Activated B cell treated with CpG ODN at 0.5 μM for 24 hours (primary cell): Measurements from ENCODE around the gene RILP. TPM values are rescaled to one million over a fixed set of nuclear protein-coding genes. Genes with fewer than 3 reads are reported as not detected.
A peak's percentile ranks its signal among the peaks of the same experiment; 100 is the strongest.
"Not testable (repeated sequence)": the region's sequence is repeated elsewhere in the genome, so short reads cannot be mapped to it uniquely, and the experiment has no call there.

ENCODE experiments used
- ATAC-seq: fragments of 200-7000 bp; cut with Tn5 transposase; one replicate; pipeline ENCODE4 v1.10.0; 2021; ENCODE audit warnings: low read depth, mild to moderate bottlenecking, moderate library complexity
- CTCF ChIA-PET: fragments of 350-600 bp; sonication (Branson Sonifier 250); formaldehyde crosslinking; loops from one replicate; lab custom pipeline; 2021; ENCODE audit warnings: antibody characterized with exemption; lab: Charles Lee
- POLR2A ChIA-PET: fragments of 350-600 bp; sonication (Branson Sonifier 250); formaldehyde crosslinking; loops from one replicate; lab custom pipeline; 2021; ENCODE audit warnings: antibody characterized with exemption; lab: Charles Lee
- DNase-seq: peaks from one replicate; pipeline ENCODE4 v3.0.0; 2022
- H3K27ac Mint-ChIP-seq: one replicate; pipeline ENCODE4 v1.8.0; 2020; ENCODE audit warnings: mixed read lengths
- H3K27me3 Mint-ChIP-seq: one replicate; pipeline ENCODE4 v1.8.0; 2021; ENCODE audit warnings: mixed read lengths
- H3K36me3 Mint-ChIP-seq: one replicate; pipeline ENCODE4 v1.8.0; 2021; ENCODE audit warnings: low read depth, mixed read lengths
- H3K4me1 Mint-ChIP-seq: one replicate; pipeline ENCODE4 v1.8.0; 2021; ENCODE audit warnings: mixed read lengths
- H3K4me3 Mint-ChIP-seq: one replicate; pipeline ENCODE4 v1.8.0; 2020; ENCODE audit warnings: mild to moderate bottlenecking, mixed read lengths
- H3K9me3 Mint-ChIP-seq: one replicate; pipeline ENCODE4 v1.8.0; 2020; ENCODE audit warnings: mixed read lengths
- CTCF ChIP-seq: fragments of 200-600 bp; IDR thresholded peaks from one replicate; pipeline ENCODE4 v1.8.0; 2022; ENCODE audit warnings: antibody characterized with exemption, mild to moderate bottlenecking
- intact Hi-C: fragments of 100-400 bp; cut with micrococcal nuclease; formaldehyde crosslinking; loops from one replicate; pipeline ENCODE4 v1.15.1; 2024
- total RNA-seq: library from RNA; stranded (reverse); gene quantifications from 2 replicates; pipeline ENCODE4 v1.2.3, GENCODE V29; 2022

The RILP gene
- total RNA-seq, 1 donor from 2014 or later: 9.8 TPM

- DNase-seq: no peak
- ChIA-PET POLR2A (interaction anchor here (0.7 to 1.4 kb wide), 3 partner anchors 11 to 109 kb away, joined by 3 to 5 read pairs (median 3); no protein-coding TSS in a partner anchor), CTCF (interaction anchor here (0.8 kb wide), 1 partner anchor 99 kb away, joined by 3 read pairs; no protein-coding TSS in a partner anchor)
- ATAC-seq: no peak
- Mint-ChIP-seq H3K9me3 (no peaks in the 10 kb centered on the region), H3K4me3 (no peak overlapping the region), H3K27ac (no peak overlapping the region), H3K27me3 (no peaks in the 10 kb centered on the region), H3K4me1 (no peaks in the 10 kb centered on the region), H3K36me3 (peaks cover 93% of the 10 kb centered on the region)
- TF ChIP-seq CTCF: no peak
- intact Hi-C loops: no loop called here
These were observed 23.5 kb upstream of the RILP start for GRCh38 chr17:1673041-1673785.

- H3K9me3 Mint-ChIP-seq, H3K4me1 Mint-ChIP-seq, H3K27me3 Mint-ChIP-seq, DNase-seq, H3K4me3 Mint-ChIP-seq, H3K27ac Mint-ChIP-seq, CTCF ChIA-PET, intact Hi-C loops, ATAC-seq: not testable (repeated sequence)
- POLR2A ChIA-PET: interaction anchor here (0.7 to 1.9 kb wide), 3 partner anchors 52 to 310 kb away, joined by 5 to 11 read pairs (median 7); no protein-coding TSS in a partner anchor
- H3K36me3 Mint-ChIP-seq: peaks cover 83% of the 10 kb centered on the region
These were observed 14.3 kb upstream of the RILP start for GRCh38 chr17:1663934-1664333.

- Mint-ChIP-seq H3K36me3 (peaks cover 84% of the 10 kb centered on the region), H3K4me3 (no peak overlapping the region), H3K27ac (no peak overlapping the region), H3K27me3 (no peaks in the 10 kb centered on the region), H3K9me3 (no peaks in the 10 kb centered on the region), H3K4me1 (no peaks in the 10 kb centered on the region)
- no peak for ATAC-seq
- no peak for DNase-seq
- CTCF ChIA-PET: no interaction called here
- no peak for TF ChIP-seq CTCF
- POLR2A ChIA-PET: no interaction called here
- intact Hi-C loops: no loop called here
These were observed 11.4 kb upstream of the RILP start for GRCh38 chr17:1661045-1661444.

- Mint-ChIP-seq H3K9me3 (no peaks in the 10 kb centered on the region), H3K4me3 (no peak overlapping the region), H3K4me1 (no peaks in the 10 kb centered on the region), H3K27me3 (no peaks in the 10 kb centered on the region), H3K27ac (peak overlapping the region; percentile 11), H3K36me3 (peaks cover 85% of the 10 kb centered on the region)
- TF ChIP-seq CTCF: no peak
- ChIA-PET POLR2A (interaction anchor here (0.7 to 1.2 kb wide), 3 partner anchors 9 to 117 kb away, joined by 3 to 8 read pairs (median 7); no protein-coding TSS in a partner anchor), CTCF (interaction anchor here (1.1 to 1.3 kb wide), 2 partner anchors 9 to 11 kb away, joined by 3 to 6 read pairs; partner anchors contain the start of gene RILP)
- DNase-seq: no peak
- ATAC-seq: no peak
- intact Hi-C loops: no loop called here
These were observed 8.4 kb upstream of the RILP start for GRCh38 chr17:1658100-1658499.

- ATAC-seq (no peak), DNase-seq (no peak)
- POLR2A ChIA-PET: interaction anchor here (0.6 kb wide), 1 partner anchor 112 kb away, joined by 3 read pairs; no protein-coding TSS in a partner anchor
- Mint-ChIP-seq H3K4me3 (no peak overlapping the region), H3K9me3 (no peaks in the 10 kb centered on the region), H3K27ac (no peak overlapping the region), H3K4me1 (peaks cover 4% of the 10 kb centered on the region), H3K27me3 (no peaks in the 10 kb centered on the region), H3K36me3 (peaks cover 72% of the 10 kb centered on the region)
- CTCF ChIA-PET: no interaction called here
- intact Hi-C loops: loop anchor here (1.0 kb wide), 1 partner anchor 16 kb away; no protein-coding TSS in a partner anchor
- TF ChIP-seq CTCF: no peak
These were observed 4.1 kb upstream of the RILP start for GRCh38 chr17:1653735-1654134.

- intact Hi-C loops, H3K9me3 Mint-ChIP-seq, CTCF ChIA-PET, DNase-seq, H3K4me3 Mint-ChIP-seq, ATAC-seq, H3K27ac Mint-ChIP-seq, H3K27me3 Mint-ChIP-seq: not testable (repeated sequence)
- POLR2A ChIA-PET: interaction anchor here (0.6 to 1.3 kb wide), 3 partner anchors 45 to 392 kb away, joined by 3 to 11 read pairs (median 4); no protein-coding TSS in a partner anchor
- Mint-ChIP-seq H3K36me3 (peaks cover 63% of the 10 kb centered on the region), H3K4me1 (peaks cover 11% of the 10 kb centered on the region)
These were observed 3.1 kb upstream of the RILP start for GRCh38 chr17:1652794-1653193.
